Ascending aorta (tissue), 2 donors: ENCODE measurements around the gene JUND. TPM values are rescaled to one million over a fixed set of nuclear protein-coding genes. Genes with fewer than 3 reads are reported as not detected.

Experiments
- DNase-seq, 2 donors: peaks; one replicate each; pipeline ENCODE4 v3.0.0-alpha.2; 2019; ENCODE audit warnings: low spot score in 2 of 2
- H3K27ac ChIP-seq, 2 donors: fragments of 200-600 bp; sonication (generic); one replicate each; pipeline ENCODE4 v1.5.1; 2016 to 2017; ENCODE audit warnings: mild to moderate bottlenecking in 1 of 2
- H3K27me3 ChIP-seq: fragments of 200-600 bp; sonication (generic); one replicate; pipeline ENCODE4 v1.5.1; 2017
- H3K36me3 ChIP-seq, 2 donors: fragments of 200-600 bp; sonication (generic); one replicate each; pipeline ENCODE4 v1.5.1; 2016
- H3K4me1 ChIP-seq, 2 donors: fragments of 200-600 bp; sonication (generic); one replicate each; pipeline ENCODE4 v1.5.1; 2016 to 2017; ENCODE audit warnings: mild to moderate bottlenecking in 1 of 2
- H3K4me3 ChIP-seq, 2 donors: fragments of 200-600 bp; sonication (generic); one replicate each; pipeline ENCODE4 v1.5.1; 2016 to 2017; ENCODE audit warnings: mild to moderate bottlenecking in 1 of 2
- H3K9me3 ChIP-seq, 2 donors: fragments of 200-600 bp; sonication (generic); one replicate each; pipeline ENCODE4 v1.5.1; 2016
- CTCF ChIP-seq, 3 experiments: fragments of 200-600 bp in 2 of 3; fragments of 450-650 bp in 1 of 3; sonication (generic) in 2 of 3; IDR thresholded peaks; one replicate each; pipeline ENCODE4 v1.5.1; 2016 to 2019; ENCODE audit warnings: antibody characterized with exemption in 3 of 3, mild to moderate bottlenecking in 1 of 3, moderate library complexity in 1 of 3
- intact Hi-C: fragments of 100-400 bp; cut with DNase I; formaldehyde crosslinking; loops from one replicate; pipeline ENCODE4 v1.15.1; 2023
- total RNA-seq: library from RNA; depleted of rRNA; stranded (reverse); fragments of >200 nt; gene quantifications from one replicate; pipeline ENCODE4 v1.1.0, GENCODE V29; 2016

Gene JUND
- total RNA-seq, 1 donor from 2014 or later: 3,570 TPM

GRCh38 chr19:18306888-18307260 lies 25.5 kb upstream of the JUND start:
- TF ChIP-seq CTCF (IDR thresholded peaks at IDR 0.05): no peak
- Histone ChIP-seq H3K4me1 (peaks cover 30 to 60% of the 10 kb centered on the region in 2 donors), H3K27me3 (no peaks in the 10 kb centered on the region), H3K9me3 (no peaks in the 10 kb centered on the region), H3K27ac (peak overlapping the region; percentile 98 to 100), H3K4me3 (peak overlapping the region in 1 of 2 donors; percentile 44), H3K36me3 (peaks cover 7 to 9% of the 10 kb centered on the region in 2 donors)
- no peak for DNase-seq
- intact Hi-C loops: no loop called here

- intact Hi-C loops: no loop called here
- H3K9me3 ChIP-seq: no peaks in the 10 kb centered on the region
- DNase-seq: no peak
- no peaks in the 10 kb centered on the region for H3K27me3 ChIP-seq
- H3K27ac ChIP-seq: peak overlapping the region; percentile 98 to 100
- H3K4me1 ChIP-seq: peaks cover 34 to 65% of the 10 kb centered on the region in 2 donors
- no peak for TF ChIP-seq CTCF (IDR thresholded peaks at IDR 0.05)
- H3K4me3 ChIP-seq: peak overlapping the region in 1 of 2 donors; percentile 44
- H3K36me3 ChIP-seq: peaks cover 6% of the 10 kb centered on the region in 2 donors
Measured at GRCh38 chr19:18306209-18306887, 24.9 kb upstream of the JUND start.

- Histone ChIP-seq H3K4me1 (peaks cover 41 to 77% of the 10 kb centered on the region in 2 donors), H3K36me3 (peaks cover 3 to 4% of the 10 kb centered on the region in 2 donors), H3K27ac (peak overlapping the region; percentile 98 to 100), H3K9me3 (no peaks in the 10 kb centered on the region), H3K4me3 (peak overlapping the region; percentile 60), H3K27me3 (no peaks in the 10 kb centered on the region)
- DNase-seq: peak; percentile 83 to 97
- intact Hi-C loops: loop anchor here (1.0 kb wide), 2 partner anchors 12 to 19 kb away; partner anchors contain the start of gene LSM4
- TF ChIP-seq CTCF (IDR thresholded peaks at IDR 0.05): no peak
Measured at GRCh38 chr19:18304458-18305310, 23.3 kb upstream of the JUND start.

GRCh38 chr19:18304208-18304457 lies 22.7 kb upstream of the JUND start:
- H3K9me3 ChIP-seq: no peaks in the 10 kb centered on the region
- peaks cover 41 to 77% of the 10 kb centered on the region in 2 donors for H3K4me1 ChIP-seq
- peak overlapping the region; percentile 60 for H3K4me3 ChIP-seq
- no peak for TF ChIP-seq CTCF (IDR thresholded peaks at IDR 0.05)
- H3K36me3 ChIP-seq: no peaks in the 10 kb centered on the region
- H3K27me3 ChIP-seq: no peaks in the 10 kb centered on the region
- intact Hi-C loops: loop anchor here (1.0 kb wide), 2 partner anchors 12 to 19 kb away; partner anchors contain the start of gene LSM4
- DNase-seq: peak in 1 of 2 donors; percentile 73
- H3K27ac ChIP-seq: peak overlapping the region; percentile 98 to 100

- Histone ChIP-seq H3K4me3 (no peak overlapping the region), H3K4me1 (peaks cover 36 to 58% of the 10 kb centered on the region in 2 donors), H3K9me3 (no peaks in the 10 kb centered on the region), H3K27me3 (no peaks in the 10 kb centered on the region), H3K27ac (peak overlapping the region; percentile 98 to 100), H3K36me3 (no peaks in the 10 kb centered on the region)
- TF ChIP-seq CTCF (IDR thresholded peaks at IDR 0.05): no peak
- DNase-seq: no peak
- intact Hi-C loops: loop anchor here (1.0 kb wide), 1 partner anchor 19 kb away; no protein-coding TSS in a partner anchor
Measured at GRCh38 chr19:18301718-18302111, 20.3 kb upstream of the JUND start.
